ENCODE results near the gene ACKR4.

- TF ChIP-seq REST (IDR thresholded peaks at IDR 0.05; ENCODE audit: unreplicated experiment) (no peak), EZH2phosphoT487 (IDR thresholded peaks at IDR 0.05; ENCODE audit: unreplicated experiment) (no peak), EZH2 (IDR thresholded peaks at IDR 0.05; ENCODE audit: low read depth, unreplicated experiment) (no peak), CTCF (conservative IDR thresholded peaks at IDR 0.05; ENCODE audit: low read depth in 2 of 2) (no peak), CREB1 (CRISPR knock-in tag; IDR thresholded peaks at IDR 0.05; ENCODE audit: low read depth) (no peak), POLR2AphosphoS5 (IDR thresholded peaks at IDR 0.05; ENCODE audit: low read depth) (no peak), NANOG (IDR thresholded peaks at IDR 0.05; ENCODE audit: borderline replicate concordance) (no peak), JUNB (IDR thresholded peaks at IDR 0.05; ENCODE audit: unreplicated experiment) (no peak), ETS1 (IDR thresholded peaks at IDR 0.05) (no peak), ZNF331 (CRISPR knock-in tag; IDR thresholded peaks at IDR 0.05; ENCODE audit: low read depth) (no peak)
Observed at GRCh38 chr3:132638706-132639105, 41.6 kb downstream of the ACKR4 start.
